HG02870 (cell line): ENCODE measurements around the gene PCIF1.

ENCODE experiments used
- ATAC-seq: cut with Tn5 transposase; IDR thresholded peaks from one replicate; pipeline ENCODE4 v1.9.1; 2021; ENCODE audit warnings: mild to moderate bottlenecking, moderate library complexity; ENCODE audit not compliant: unreplicated experiment

Gene PCIF1

DNA sequence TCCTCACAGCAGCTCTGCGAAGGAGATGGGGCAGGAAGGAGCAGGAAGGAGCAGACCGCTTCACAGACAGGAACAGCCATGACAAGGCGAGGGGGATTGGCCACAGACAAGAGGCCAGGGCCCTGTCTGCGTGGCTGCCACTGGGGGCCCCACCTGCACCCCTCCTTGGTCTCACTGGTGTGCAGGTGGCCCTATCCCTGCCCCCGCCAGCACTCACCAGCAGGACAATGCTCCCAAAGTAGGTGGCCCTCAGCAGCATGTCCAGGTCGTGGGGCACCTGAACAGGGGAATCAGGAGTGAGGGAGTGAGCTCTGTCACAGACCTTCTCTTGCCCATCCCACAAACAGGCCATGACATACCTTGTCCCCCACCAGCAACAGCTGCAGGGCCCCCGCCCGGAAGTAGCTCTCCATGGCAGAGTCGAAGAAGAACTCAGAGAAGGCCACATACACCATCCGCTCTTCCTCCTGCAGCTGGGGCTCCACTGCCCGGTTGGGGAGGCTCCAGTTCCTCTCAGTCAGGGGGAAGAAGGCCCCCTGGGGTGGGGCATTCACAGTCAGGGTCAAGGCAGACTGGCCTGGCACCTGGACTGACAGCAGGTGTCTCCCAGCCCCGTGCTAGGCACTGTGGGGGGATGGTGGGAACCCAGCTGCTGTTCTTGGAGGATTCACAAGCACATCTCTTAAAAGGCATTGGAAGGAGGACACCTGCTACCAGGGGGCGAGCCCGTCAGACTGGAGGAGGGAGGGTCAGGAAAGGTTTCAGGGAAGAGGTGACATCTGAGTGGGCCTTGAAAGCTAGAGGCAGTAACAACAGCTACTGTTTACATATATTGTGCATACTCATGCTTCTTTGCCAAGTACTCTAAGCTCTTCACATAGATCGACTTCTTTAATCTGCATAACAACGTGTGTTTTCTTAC, 29.6 kb upstream of the PCIF1 start:
- ATAC-seq: no peak

- ATAC-seq: no peak
Observed at GRCh38 chr20:45905505-45906079, 28.9 kb upstream of the PCIF1 start.

- no peak for ATAC-seq
Observed at GRCh38 chr20:45907219-45907948, 27.1 kb upstream of the PCIF1 start.

- ATAC-seq: no peak
Observed at GRCh38 chr20:45908084-45908483, 26.4 kb upstream of the PCIF1 start.

GRCh38 chr20:45909336-45909808, 25.1 kb upstream of the PCIF1 start:
- ATAC-seq: no peak

GRCh38 chr20:45909817-45910669, 24.4 kb upstream of the PCIF1 start:
- ATAC-seq: no peak

GRCh38 chr20:45910670-45911485, 23.6 kb upstream of the PCIF1 start:
- ATAC-seq: peak; percentile 89

- no peak for ATAC-seq
Observed at GRCh38 chr20:45911486-45912343, 22.8 kb upstream of the PCIF1 start, which contains the start of gene PLTP. Gene PLTP, minus strand, starts transcription at chr20:45912155. Its CDS starts 703 bp downstream, at chr20:45911452.

GRCh38 chr20:45912344-45912682, 22.2 kb upstream of the PCIF1 start:
- ATAC-seq: no peak

DNA sequence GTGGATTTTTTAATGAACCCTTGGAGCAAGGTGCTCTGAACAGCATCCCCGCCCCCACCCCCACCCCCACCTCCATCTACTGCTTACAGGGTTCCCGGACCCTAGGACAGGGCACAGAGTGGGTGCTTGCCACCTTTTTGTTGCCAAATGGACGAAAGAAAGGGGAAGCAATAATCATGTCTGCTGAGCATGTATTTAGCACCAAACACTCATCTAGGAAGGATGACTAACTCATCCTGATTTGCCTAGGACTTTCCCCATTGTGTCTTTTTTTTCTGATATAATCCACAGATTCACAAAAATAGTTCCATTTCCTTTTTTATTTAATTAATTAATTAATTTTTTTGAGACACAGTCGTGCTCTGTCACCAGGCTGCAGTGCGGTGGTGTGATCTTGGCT, 21.4 kb upstream of the PCIF1 start:
- no peak for ATAC-seq

DNA sequence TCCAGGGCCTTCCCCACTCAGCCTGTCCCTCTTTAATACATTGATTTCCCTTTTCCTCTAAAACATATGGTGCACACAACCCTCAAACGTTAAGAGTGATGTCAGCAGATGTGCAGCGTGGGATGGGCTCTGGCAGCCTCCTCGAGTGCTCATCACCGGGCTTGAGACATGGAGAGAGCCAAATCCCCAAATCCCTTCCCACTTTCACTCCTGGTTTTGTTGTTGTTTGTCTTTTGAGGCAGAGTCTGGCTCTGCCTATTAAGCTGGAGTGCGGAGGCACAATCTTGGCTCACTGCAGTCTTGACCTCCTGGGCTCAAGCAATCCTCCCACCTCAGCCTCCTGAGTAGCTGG, 16.7 kb upstream of the PCIF1 start:
- ATAC-seq: no peak

- no peak for ATAC-seq
Observed at GRCh38 chr20:45918182-45918737, 16.2 kb upstream of the PCIF1 start.

GRCh38 chr20:45918779-45919537, 15.5 kb upstream of the PCIF1 start:
- ATAC-seq: no peak

GRCh38 chr20:45919542-45920399, 14.7 kb upstream of the PCIF1 start:
- ATAC-seq: no peak

- ATAC-seq: no peak
Observed at GRCh38 chr20:45920462-45921336, 13.8 kb upstream of the PCIF1 start.
